T-helper 1 cell treated with Interleukin-12 subunit alpha and Interleukin-12 subunit beta and Interleukin-4 antibody, amounts not matched to agents 30 ng/mL and 1 ng/mL, for 36 hours (primary cell): ENCODE results near the gene MAMDC2. TPM values are rescaled to one million over a fixed set of nuclear protein-coding genes. Genes with fewer than 3 reads are reported as not detected.
"Not testable (repeated sequence)": the region's sequence is repeated elsewhere in the genome, so short reads cannot be mapped to it uniquely, and the experiment has no call there.

Source experiments
- intact Hi-C: fragments of 100-400 bp; cut with micrococcal nuclease; formaldehyde crosslinking; loops from one replicate; pipeline ENCODE4 v1.15.1; 2024
- total RNA-seq: library from RNA; stranded (reverse); gene quantifications from 2 replicates; pipeline ENCODE4 v1.2.3, GENCODE V29; 2022

Gene MAMDC2
- total RNA-seq, 1 donor from 2014 or later = not detected

GRCh38 chr9:70177121-70177520 is 133.5 kb downstream of the MAMDC2 start:
- intact Hi-C loops = no loop called here

GRCh38 chr9:70192707-70193106 is 149.1 kb downstream of the MAMDC2 start:
- intact Hi-C loops = no loop called here

GRCh38 chr9:70195456-70195855 is 151.8 kb downstream of the MAMDC2 start:
- intact Hi-C loops = no loop called here

GRCh38 chr9:70197216-70198044 is 153.8 kb downstream of the MAMDC2 start:
- intact Hi-C loops = no loop called here

- intact Hi-C loops = not testable (repeated sequence)
Measured at GRCh38 chr9:70204743-70205142, 161.1 kb downstream of the MAMDC2 start.

- intact Hi-C loops = no loop called here
Measured at GRCh38 chr9:70205366-70206020, 161.8 kb downstream of the MAMDC2 start.

- intact Hi-C loops = no loop called here
Measured at GRCh38 chr9:70217029-70217428, 173.4 kb downstream of the MAMDC2 start.

GRCh38 chr9:70218767-70219166 is 175.1 kb downstream of the MAMDC2 start:
- intact Hi-C loops = no loop called here

GRCh38 chr9:70220216-70220615 is 176.6 kb downstream of the MAMDC2 start:
- intact Hi-C loops = no loop called here

- intact Hi-C loops = no loop called here
Measured at GRCh38 chr9:70222354-70222753, 178.7 kb downstream of the MAMDC2 start.

- intact Hi-C loops = no loop called here
Measured at GRCh38 chr9:70228118-70228517, 184.5 kb downstream of the MAMDC2 start.

- intact Hi-C loops = no loop called here
Measured at GRCh38 chr9:70228611-70229010, 185.0 kb downstream of the MAMDC2 start.

GRCh38 chr9:70229026-70229425 is 185.4 kb downstream of the MAMDC2 start:
- intact Hi-C loops = no loop called here

GRCh38 chr9:70229579-70229978 is 185.9 kb downstream of the MAMDC2 start:
- intact Hi-C loops = no loop called here

- intact Hi-C loops = no loop called here
Measured at GRCh38 chr9:70232476-70232875, 188.8 kb downstream of the MAMDC2 start.

- intact Hi-C loops = not testable (repeated sequence)
Measured at GRCh38 chr9:70234208-70234607, 190.6 kb downstream of the MAMDC2 start.

- intact Hi-C loops = not testable (repeated sequence)
Measured at GRCh38 chr9:70245952-70246351, 202.3 kb downstream of the MAMDC2 start.

- intact Hi-C loops = loop anchor here (10.0 kb wide), 3 partner anchors 775 to 1665 kb away; partner anchors contain the start of genes ABHD17B and C9orf85
Measured at GRCh38 chr9:70250221-70250620, 206.6 kb downstream of the MAMDC2 start.

GRCh38 chr9:70255486-70255885 is 211.8 kb downstream of the MAMDC2 start:
- intact Hi-C loops = loop anchor here (5.0 to 10.0 kb wide), 5 partner anchors 781 to 1659 kb away; partner anchors contain the start of genes ABHD17B, C9orf85 and CEMIP2

- intact Hi-C loops = loop anchor here (5.0 to 10.0 kb wide), 5 partner anchors 781 to 1659 kb away; partner anchors contain the start of genes ABHD17B, C9orf85 and CEMIP2
Measured at GRCh38 chr9:70256123-70256551, 212.5 kb downstream of the MAMDC2 start.

GRCh38 chr9:70257502-70257901 is 213.9 kb downstream of the MAMDC2 start:
- intact Hi-C loops = loop anchor here (5.0 to 10.0 kb wide), 5 partner anchors 783 to 1657 kb away; partner anchors contain the start of genes ABHD17B, C9orf85 and CEMIP2
